DMS153 (cell line): ENCODE results near the gene ST3GAL3.

ENCODE experiments used
- DNase-seq: peaks from one replicate; lab custom pipeline; 2025; lab: John Stamatoyannopoulos, UW

The ST3GAL3 gene

DNA sequence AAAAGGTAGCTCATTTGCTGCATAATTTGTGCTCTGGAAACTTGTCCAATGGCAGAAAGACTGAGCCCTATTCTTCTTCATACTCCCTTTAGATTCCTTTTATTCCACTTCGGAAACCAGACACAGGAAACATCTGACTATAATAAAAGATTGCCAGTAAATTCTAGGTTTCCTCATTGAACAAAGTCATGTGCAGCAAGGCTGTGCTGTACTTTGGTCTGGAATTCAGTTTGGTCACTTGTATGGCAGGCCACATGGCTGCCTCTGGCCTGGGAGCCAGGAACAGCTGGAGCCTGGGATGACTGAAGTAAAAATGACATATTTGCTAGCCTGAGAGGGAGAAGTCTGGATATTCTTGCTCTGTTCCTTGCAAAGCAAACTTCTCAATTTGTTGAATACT, 79.6 kb downstream of the ST3GAL3 start:
- DNase-seq = no peak

DNA sequence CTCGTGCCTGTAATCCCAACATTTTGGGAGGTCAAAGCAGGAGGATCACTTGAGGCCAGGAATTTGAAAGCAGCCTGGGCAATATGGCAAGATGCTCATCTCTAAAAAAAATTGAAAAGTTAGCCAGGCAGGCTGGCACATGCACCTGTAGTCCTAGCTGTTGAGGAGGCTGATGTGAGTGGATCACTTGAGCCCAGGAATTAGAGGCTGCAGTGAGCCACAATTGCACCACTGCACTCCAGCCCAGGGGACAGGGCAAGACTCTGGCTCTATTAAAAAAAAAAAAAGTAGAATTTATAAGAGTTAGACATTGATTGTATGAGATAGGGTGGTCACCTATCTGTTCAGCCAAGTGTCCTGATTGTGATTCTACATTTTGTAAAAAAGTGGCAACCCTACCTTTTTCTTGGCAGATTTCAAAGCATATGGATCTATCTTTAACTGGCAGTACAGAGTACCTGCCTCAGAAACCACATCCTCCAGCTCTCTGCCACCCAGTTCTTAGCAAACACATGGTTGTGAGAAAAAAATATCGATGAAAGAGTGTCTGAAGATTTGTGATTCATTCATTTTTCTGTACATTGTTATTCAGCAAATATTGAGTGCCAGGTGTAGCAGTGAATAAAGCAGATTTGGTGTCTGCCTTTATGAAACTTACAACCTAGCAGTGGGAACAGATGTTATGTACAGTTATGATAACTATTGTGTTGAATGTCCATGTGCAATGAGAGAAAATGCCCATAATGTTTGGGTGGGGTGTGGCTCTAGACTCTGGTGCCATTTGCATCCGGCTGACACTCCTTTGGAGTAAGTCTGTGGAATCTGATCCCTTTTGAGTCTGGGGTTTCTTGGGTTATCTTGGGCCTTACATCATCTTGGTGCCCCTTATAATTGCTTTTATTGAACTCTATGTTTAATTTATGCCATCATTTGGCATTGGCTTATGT, 82.5 kb downstream of the ST3GAL3 start:
- DNase-seq = no peak

DNA sequence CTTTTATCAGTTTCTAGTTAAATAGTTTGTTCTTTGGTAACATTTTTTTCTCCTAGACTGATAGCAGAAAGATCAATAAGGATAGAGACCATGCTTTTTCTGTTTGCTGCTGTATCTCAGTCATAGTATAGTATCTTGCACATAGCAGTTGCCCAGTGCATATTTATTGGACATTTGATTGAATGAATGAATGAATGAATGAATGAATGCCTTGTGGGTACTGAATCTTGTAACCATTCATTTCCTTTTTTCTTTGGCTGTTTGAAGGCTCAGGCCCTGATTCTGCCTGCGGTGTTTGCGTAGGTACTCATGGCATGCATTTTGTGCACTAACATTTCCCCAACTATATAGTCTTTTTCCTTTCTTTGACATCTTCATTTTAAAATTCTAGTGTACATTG, 83.9 kb downstream of the ST3GAL3 start:
- DNase-seq = no peak

DNA sequence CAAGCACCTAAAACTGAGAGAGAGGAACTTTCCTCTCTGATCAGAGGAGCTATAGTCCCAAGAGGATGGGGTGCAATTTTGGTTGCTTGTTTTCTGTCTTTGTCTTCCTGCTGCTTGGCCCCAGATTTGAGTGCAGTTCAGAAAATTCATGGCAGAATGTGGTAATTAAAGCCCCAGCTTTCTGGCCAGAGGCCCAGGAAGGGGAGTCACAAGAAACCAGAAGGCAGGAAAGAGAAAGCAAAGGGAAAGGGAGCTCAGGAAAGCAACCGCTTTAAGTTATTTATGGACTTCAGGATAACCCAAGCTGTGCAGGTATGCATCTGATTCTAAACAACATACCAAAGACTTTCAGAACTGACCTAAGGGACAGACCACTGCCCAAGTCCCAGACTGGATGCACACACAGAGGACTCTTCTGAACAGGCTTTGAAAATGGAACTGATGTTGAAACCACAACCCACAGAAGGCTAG, 88.8 kb downstream of the ST3GAL3 start:
- no peak for DNase-seq

DNA sequence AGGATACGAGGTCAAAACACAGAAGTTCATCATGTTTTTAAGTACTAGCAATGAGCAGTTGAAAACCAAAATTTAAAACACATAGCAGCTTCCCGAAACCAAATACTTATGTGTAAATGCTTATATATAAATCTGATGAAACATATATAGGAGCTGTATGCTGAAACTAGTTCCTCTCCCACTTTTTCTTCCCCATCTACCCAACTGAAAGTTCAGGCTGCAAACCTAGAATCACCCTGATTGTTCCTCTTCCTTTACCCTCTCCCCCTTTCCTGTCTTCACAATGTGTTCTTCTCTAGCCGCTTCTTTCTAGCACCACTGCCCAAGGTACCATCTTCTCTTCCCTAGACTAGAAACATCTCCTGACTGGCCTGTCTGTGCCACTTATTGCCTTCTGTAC, 90.6 kb downstream of the ST3GAL3 start:
- no peak for DNase-seq

DNA sequence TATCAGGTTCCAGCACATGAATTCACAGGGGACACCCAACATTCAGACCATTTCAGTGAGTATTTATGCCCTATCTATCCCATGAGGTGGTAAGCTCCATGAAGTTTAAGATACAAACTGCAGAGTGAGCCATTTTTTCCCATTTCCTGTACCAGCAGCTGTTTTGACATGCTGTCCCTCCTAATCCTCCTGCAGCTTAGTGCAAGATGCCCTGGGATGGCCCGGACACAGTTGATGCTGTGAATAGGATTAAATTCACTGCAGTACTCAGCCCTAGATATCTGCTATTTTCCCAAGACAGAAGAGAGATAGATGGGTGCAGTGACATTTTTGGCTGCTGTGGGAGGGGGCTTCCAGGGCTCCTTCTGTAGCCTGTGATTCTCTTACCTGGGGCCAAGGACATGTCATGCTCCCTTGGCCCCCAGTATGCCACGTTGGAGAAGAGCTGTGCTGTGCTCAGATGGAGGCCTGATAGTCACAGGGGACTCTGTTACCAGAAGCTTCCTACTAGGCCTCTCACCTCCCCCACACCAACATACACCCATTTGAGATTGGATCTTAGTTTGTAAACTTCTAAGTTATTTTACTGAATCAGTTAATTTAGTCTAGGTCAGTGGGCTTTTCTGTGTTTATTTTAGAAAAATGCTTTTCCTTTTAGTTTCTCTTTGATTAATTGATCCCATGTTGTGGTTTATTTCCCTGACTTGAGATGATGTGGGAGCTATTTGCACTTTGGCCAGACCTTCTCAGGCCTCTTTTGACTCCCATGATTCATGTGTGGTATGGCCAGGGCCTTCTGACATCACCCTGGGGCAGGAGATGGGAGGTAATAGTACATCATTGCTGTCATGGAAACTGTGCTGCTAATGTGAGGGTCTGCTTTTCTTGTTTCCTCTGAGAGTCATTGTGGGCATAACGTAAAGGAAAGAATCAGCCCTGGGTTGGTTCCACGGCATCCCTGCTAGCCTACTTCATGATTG, 92.6 kb downstream of the ST3GAL3 start:
- DNase-seq = no peak

DNA sequence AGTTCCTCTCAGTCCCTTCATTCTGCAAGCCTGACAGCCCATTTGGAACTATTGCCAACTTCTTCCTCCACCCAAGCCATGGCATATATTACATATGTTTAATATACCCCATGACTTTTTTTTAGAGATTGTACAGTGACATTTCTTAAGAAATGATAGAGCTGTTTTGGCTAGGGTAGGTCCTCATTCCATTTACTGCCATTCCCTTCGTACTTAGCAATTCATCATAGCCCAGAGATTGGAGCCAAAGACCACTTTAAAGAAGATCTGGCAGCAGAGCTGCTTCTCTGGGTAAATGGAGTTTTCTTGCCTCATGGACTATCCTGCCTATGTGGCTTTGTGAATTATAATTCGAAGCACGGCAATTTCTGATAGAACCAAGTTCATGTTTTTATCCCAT, 93.4 kb downstream of the ST3GAL3 start:
- DNase-seq = no peak

DNA sequence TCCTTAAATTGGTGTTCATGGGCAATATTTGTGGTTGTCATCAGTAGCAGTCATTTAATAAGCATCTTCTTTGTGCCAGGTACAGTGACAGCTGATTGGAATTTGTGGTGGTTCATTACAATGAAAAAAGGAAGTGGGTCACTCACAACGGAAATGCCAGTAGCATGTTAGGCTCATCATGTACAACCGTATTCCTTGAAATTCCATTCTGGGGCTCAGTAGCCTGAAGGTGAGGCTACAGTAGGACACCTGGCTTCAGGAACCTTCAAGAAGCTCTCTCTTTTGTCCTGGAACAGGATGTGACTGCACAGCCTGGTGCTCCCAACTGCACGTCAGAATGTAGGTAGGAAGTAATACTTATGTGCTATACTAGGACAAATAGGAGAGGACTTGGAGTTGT, 93.9 kb downstream of the ST3GAL3 start:
- DNase-seq = no peak

DNA sequence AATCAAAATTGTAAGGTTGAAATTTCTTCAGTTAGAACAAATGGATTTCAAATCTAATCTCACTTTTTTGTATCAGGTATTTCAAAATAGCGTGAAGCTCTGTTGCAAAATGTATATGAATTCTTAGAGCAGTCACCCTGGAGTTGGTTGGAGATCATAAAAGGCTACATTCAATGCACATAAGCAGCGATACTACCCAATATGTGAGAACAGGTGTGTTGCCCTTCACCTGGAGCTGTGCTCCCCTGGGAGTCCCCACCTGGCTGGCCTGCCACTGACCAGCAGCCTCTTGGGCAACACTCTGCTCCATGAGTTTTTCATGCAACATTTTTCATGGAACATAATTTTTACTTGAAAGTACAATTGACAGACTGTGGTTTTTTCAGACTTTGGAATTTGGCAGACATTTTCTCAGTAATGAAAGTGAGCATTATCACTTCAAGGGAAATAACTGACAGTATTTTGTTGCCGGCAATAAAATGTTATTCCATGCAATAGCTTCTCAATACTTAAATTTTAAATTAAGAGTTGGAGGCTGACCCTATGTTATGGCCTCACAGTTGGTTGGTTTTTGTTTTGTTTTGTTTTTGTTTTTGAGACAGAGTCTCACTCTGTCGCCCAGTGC, 95.1 kb downstream of the ST3GAL3 start:
- DNase-seq = no peak

DNA sequence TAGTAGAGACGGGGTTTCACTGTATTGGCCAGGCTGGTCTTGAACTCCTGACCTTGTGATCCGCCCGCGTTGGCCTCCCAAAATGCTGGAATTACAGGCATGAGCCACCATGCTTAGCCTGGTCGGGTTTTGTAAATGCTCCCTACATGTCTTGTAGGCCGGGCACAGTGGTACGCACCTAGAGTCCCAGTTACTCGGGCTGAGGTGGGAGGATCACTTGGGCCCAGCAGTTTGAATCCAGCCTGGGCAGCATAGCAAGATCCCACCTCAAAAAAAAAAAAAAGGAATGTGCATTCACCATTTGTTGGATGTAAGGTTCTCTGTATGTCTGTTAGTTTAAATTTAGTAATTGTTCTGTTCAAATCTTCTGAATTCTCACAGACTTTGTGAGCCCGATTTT, 95.8 kb downstream of the ST3GAL3 start:
- DNase-seq = no peak

DNA sequence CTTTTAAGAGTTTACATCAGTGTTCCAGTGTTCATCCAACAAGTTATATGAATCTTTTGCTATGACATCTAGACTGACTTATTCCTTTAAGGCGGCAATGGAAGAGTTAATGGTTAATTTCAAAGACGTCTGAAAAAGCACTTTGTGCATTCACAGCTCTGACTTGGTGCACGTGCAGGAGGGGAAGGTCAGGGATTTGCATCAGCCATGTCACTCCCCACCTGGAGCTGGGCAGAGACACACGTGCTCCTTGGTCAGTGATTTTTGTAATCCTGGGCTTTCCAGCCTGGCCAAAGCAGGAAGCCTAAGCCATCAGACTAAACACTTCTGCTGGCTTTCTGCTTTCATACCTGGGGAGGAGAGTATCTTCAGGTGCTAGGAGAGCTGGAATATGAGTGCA, 96.3 kb downstream of the ST3GAL3 start:
- no peak for DNase-seq

DNA sequence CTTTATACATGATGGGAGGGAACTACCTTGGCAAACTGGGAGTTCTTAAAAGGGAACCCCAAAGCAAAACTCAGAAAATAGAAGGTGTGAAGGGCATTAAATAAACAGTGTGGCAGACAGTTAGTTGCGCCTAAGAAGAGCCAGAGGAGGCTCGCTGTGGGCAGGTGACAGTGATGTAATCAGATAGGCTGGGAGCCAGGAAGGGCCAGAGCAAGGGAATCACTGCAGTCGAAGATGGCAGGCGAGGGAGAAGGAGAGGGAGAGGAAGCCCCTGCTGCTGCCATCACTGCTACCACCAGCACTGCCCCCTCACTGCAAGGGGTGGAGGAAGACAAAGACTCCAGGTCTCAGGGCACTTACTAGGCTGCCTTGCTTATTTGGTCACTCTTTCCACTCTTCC, 97.2 kb downstream of the ST3GAL3 start:
- no peak for DNase-seq

DNA sequence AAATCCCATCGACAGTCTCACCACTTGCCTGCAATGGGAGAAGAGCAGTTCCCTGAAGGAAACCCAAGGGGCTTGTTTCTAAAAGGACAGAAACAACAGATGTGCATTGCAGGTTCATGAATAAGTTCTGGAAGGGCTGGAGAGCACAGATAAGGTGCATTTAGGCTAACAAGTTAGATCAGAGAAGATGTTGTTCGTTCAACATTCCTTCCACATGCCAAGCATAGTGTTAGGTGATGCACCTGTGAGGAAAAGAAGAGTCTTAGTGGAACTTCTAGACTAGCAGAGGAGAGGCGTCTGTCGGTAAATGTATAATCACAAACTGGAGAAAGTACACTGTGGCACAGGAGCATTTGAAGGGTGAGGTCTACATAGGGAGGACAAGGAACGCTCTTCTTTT, 98.0 kb downstream of the ST3GAL3 start:
- no peak for DNase-seq

DNA sequence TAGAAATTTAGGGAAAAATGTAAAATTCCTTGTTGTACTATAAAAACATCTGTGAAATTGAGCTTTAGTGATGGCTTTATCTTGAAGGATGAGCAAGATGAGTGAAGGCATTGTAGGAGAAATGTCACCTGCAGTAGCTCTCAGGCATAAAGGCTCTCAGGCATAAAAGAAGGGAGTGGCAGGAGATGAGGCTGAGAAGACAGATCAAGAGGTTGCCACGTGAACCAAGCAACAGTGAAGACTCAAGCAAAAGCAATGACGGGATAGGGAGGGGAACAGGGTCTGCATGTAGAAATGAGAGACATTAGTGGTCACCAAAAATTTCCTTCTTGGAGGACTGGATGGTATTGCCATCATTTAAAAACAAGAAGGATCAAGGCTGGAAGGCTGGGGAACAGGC, 98.8 kb downstream of the ST3GAL3 start:
- DNase-seq = no peak

DNA sequence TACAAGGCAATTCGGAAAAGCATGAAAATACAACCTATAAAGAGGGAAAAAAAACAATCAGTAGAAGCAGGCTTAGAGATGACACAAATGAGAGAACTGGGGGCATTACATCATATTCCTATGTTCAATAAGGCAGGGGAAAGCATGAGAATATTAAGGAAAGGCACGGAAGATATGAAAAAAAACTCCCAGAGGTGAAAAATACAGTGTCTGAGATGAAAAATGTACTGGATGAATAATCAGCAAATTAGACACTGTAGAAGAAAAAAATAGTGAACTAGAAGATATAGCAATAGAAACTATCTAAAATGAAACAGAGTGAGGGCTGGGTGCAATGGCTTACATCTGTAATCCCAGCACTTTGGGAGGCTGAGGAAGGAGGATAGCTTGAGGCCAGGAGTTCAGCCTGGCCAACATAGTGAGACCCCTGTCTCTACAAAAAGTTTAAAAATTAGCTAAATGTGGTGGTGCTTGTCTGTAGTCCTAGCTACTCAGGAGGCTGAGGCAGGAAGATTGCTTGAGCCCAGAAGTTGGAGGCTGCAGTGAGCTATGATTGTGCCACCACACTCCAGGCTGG, 101.8 kb downstream of the ST3GAL3 start:
- no peak for DNase-seq

DNA sequence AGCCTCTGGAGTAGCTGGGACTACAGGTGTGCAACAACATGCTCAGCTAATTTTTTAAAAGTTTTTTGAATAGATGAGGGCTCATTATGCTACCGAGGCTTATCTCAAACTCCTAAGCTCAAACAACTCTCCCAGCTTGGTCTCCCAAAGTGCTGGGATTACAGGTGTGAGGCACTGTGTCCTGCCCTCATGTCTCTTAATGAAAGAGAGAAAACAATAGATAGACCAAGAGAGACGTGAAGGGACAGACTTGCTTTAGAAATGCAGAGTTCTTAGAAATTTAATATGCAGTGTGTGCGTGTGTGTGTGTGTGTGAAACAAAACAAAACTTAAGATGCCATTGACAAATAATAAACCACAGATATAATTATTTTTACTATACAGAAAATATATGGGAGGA, 105.2 kb downstream of the ST3GAL3 start:
- no peak for DNase-seq

DNA sequence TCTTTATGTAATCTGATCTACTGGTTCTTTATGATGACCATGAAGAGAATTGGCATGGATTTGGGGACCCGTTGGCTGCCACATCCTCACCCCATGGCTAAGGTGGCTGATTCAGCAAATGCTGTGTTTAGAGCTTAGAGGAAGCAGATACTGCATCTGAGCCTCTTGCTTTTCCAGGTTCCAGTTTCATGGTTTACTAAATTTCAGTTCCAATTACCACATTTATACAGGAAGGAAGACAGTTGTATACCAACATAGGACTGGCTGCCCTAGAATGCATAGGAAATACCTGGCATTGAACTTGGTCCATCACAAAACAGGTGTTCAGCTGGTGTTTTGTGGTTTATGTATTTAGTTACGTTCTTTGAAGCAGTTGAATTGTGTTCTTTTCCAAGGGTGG, 107.1 kb downstream of the ST3GAL3 start:
- no peak for DNase-seq

DNA sequence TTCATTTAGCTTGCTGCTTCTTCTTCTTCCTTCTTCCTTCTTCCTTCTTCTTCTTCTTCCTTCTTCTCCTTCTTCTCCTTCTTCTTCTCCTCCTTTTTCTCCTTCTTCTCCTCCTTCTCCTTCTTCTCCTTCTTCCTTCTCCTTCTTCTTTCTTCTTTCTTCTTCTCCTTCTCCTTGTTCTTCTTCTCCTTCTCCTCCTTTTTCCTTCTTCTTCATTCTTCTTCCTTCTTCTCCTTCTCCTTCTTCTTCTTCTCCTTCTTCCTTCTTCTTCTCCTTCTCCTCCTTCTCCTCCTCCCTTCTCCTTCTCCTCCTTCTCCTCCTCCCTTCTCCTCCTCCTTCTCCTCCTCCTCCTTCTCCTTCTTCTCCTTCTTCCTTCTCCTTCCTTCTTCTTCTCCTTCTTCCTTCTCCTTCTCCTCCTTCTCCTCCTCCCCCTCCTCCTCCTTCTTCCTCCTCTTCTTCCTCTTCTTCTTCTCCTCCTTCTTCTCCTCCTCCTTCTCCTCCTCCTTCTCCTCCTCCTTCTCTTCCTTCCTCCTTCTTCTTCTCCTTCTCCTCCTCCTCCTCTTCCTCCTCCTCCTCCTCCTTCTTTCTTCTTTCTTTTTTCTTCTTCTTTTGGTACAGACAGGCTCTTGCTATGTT, 110.1 kb downstream of the ST3GAL3 start:
- DNase-seq = no peak

DNA sequence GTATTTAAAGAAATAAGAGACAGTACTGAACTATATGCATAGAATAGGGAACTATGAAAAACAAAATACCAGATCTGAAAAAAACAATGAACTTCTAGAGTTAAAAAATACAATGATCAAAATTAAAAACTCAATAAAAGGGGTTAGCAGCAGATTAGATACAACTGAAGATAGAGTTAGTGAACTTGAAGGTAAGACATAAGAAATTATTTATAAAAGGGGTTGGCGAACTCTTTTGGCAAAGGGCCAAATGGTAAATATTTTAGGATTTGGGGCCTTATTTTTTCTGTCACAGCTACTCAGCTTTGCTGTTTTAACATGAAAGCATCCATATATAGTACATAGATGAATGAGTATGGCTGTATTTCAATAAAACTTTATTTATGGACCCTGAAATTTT, 111.4 kb downstream of the ST3GAL3 start:
- no peak for DNase-seq

DNA sequence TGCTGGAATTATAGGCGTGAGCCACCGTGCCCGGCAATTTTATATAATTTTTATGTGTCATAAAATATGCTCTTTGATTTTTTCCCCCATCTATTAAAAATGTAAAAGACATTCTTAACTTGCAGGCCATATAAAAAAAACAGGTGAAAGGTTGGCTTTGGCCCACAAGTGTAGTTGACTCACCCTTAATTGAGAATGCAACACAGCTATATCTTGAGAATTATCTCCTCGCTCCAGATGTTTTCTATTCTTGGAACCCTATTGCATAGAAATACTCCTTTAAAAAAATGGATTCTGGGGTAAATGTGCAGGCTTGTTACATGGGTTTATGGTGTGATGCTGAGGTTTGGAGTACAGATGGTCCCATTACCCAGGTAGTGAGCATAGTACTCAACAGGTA, 112.0 kb downstream of the ST3GAL3 start:
- DNase-seq = no peak

DNA sequence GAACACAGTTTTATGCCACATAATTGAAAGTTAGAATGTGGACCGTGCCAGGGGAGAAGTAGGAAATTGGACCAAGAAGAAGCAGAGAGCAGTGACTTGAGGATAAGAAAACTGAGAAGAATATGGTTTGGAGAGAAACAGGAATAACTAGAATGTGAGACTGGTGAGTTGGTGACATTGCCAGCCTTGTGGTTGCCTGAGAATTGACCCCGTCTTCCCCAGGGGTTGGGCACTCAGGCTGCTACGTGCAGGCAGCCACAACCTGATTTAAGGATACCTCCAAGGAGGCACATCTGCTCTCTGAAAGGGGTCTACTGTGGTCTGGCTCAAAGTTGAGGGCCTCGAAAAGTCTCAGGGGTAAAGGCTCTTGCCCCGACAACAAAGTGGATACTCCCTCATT, 114.1 kb downstream of the ST3GAL3 start:
- no peak for DNase-seq
